Measurements from ENCODE around the gene NOL4L.

NOL4L gene

DNA sequence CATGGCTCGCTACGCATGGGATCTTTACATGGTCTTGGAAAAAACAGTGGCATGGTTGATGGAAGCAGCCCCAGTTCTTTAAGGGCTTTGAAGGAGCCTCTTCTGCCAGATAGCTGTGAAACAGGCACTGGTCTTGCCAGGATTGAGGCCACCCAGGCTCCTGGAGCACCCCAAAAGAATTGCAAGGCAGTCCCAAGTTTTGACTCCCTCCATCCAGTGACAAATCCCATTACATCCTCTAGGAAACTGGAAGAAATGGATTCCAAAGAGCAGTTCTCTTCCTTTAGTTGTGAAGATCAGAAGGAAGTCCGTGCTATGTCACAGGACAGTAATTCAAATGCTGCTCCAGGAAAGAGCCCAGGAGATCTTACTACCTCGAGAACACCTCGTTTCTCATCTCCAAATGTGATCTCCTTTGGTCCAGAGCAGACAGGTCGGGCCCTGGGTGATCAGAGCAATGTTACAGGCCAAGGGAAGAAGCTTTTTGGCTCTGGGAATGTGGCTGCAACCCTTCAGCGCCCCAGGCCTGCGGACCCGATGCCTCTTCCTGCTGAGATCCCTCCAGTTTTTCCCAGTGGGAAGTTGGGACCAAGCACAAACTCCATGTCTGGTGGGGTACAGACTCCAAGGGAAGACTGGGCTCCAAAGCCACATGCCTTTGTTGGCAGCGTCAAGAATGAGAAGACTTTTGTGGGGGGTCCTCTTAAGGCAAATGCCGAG, 148.8 kb downstream of the NOL4L start:
- Mint-ChIP-seq H3K27me3 (ENCODE audit: low read depth, poor library complexity) (peaks cover 3% of the 10 kb centered on the region), H3K36me3 (ENCODE audit: low read depth) (peaks cover 72% of the 10 kb centered on the region), H3K9me3 (no peaks in the 10 kb centered on the region), H3K4me3 (no peak overlapping the region), H3K27ac (no peak overlapping the region), H3K4me1 (peaks cover 7% of the 10 kb centered on the region)
- no peak for DNase-seq
- TF ChIP-seq, protein P1, sequence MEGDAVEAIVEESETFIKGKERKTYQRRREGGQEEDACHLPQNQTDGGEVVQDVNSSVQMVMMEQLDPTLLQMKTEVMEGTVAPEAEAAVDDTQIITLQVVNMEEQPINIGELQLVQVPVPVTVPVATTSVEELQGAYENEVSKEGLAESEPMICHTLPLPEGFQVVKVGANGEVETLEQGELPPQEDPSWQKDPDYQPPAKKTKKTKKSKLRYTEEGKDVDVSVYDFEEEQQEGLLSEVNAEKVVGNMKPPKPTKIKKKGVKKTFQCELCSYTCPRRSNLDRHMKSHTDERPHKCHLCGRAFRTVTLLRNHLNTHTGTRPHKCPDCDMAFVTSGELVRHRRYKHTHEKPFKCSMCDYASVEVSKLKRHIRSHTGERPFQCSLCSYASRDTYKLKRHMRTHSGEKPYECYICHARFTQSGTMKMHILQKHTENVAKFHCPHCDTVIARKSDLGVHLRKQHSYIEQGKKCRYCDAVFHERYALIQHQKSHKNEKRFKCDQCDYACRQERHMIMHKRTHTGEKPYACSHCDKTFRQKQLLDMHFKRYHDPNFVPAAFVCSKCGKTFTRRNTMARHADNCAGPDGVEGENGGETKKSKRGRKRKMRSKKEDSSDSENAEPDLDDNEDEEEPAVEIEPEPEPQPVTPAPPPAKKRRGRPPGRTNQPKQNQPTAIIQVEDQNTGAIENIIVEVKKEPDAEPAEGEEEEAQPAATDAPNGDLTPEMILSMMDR (IDR thresholded peaks at IDR 0.05) = no peak

DNA sequence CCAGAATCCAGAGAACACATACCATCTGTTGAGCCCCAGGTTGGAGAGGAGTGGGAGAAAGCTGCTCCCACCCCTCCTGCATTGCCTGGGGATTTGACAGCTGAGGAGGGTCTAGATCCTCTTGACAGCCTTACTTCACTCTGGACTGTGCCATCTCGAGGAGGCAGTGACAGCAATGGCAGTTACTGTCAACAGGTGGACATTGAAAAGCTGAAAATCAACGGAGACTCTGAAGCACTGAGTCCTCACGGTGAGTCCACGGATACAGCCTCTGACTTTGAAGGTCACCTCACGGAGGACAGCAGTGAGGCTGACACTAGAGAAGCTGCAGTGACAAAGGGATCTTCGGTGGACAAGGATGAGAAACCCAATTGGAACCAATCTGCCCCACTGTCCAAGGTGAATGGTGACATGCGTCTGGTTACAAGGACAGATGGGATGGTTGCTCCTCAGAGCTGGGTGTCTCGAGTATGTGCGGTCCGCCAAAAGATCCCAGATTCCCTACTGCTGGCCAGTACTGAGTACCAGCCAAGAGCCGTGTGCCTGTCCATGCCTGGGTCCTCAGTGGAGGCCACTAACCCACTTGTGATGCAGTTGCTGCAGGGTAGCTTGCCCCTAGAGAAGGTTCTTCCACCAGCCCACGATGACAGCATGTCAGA, 149.6 kb downstream of the NOL4L start:
- no peak overlapping the region for H3K27ac Mint-ChIP-seq
- no peak overlapping the region for H3K4me3 Mint-ChIP-seq
- peaks cover 7% of the 10 kb centered on the region for H3K4me1 Mint-ChIP-seq
- TF ChIP-seq, protein P1 (IDR thresholded peaks at IDR 0.05) = no peak
- no peaks in the 10 kb centered on the region for H3K9me3 Mint-ChIP-seq
- peaks cover 74% of the 10 kb centered on the region for H3K36me3 Mint-ChIP-seq (ENCODE audit: low read depth)
- H3K27me3 Mint-ChIP-seq (ENCODE audit: low read depth, poor library complexity) = no peaks in the 10 kb centered on the region
- no peak for DNase-seq

DNA sequence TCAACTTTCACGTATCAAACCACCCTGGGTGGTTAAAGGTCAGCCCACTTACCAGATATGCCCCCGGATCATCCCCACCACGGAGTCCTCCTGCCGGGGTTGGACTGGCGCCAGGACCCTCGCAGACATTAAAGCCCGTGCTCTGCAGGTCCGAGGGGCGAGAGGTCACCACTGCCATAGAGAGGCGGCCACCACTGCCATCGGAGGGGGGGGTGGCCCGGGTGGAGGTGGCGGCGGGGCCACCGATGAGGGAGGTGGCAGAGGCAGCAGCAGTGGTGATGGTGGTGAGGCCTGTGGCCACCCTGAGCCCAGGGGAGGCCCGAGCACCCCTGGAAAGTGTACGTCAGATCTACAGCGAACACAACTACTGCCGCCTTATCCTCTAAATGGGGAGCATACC, 150.7 kb downstream of the NOL4L start:
- DNase-seq = no peak
- H3K27me3 Mint-ChIP-seq (ENCODE audit: low read depth, poor library complexity) = no peaks in the 10 kb centered on the region
- peaks cover 7% of the 10 kb centered on the region for H3K4me1 Mint-ChIP-seq
- H3K4me3 Mint-ChIP-seq = no peak overlapping the region
- peaks cover 75% of the 10 kb centered on the region for H3K36me3 Mint-ChIP-seq (ENCODE audit: low read depth)
- no peak overlapping the region for H3K27ac Mint-ChIP-seq
- TF ChIP-seq, protein P1 (IDR thresholded peaks at IDR 0.05) = no peak
- no peaks in the 10 kb centered on the region for H3K9me3 Mint-ChIP-seq

DNA sequence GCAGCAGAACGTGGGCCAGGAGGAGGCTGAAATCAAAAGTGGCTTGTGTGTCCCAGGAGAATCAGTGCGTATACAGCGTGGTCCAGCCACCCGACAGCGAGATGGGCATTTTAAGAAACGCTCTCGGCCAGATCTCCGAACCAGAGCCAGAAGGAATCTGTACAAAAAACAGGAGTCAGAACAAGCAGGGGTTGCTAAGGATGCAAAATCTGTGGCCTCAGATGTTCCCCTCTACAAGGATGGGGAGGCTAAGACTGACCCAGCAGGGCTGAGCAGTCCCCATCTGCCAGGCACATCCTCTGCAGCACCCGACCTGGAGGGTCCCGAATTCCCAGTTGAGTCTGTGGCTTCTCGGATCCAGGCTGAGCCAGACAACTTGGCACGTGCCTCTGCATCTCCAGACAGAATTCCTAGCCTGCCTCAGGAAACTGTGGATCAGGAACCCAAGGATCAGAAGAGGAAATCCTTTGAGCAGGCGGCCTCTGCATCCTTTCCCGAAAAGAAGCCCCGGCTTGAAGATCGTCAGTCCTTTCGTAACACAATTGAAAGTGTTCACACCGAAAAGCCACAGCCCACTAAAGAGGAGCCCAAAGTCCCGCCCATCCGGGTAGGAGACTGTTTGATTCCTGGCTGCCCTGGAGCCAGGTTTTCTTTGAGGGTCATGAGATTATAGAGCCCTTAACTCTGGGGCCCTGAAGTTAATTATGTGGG, 151.7 kb downstream of the NOL4L start:
- TF ChIP-seq, protein P1 (IDR thresholded peaks at IDR 0.05) = no peak
- Mint-ChIP-seq H3K4me3 (no peak overlapping the region), H3K36me3 (ENCODE audit: low read depth) (peaks cover 75% of the 10 kb centered on the region), H3K27ac (peak overlapping the region; percentile 34), H3K4me1 (peaks cover 3% of the 10 kb centered on the region), H3K9me3 (no peaks in the 10 kb centered on the region), H3K27me3 (ENCODE audit: low read depth, poor library complexity) (no peaks in the 10 kb centered on the region)
- no peak for DNase-seq

DNA sequence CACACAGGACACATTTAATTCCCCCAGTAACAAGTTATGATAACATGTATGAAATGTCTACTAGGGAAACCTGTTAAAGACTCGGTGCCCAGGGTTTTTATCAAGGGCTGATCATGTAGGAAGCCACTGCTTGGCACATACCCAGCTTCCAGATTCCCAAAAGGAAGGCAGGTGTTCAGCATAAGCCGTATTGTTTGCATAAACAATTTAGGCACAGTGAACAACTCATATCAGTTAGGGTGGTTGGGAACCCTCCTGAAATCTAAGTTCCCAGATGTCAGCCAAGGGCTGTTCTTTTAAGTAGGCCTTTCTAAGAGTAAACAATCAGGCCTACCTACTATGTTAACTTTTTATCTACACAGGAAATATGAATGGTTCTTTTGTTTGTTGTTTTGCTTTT, 152.9 kb downstream of the NOL4L start:
- Mint-ChIP-seq H3K4me1 (no peaks in the 10 kb centered on the region), H3K27me3 (ENCODE audit: low read depth, poor library complexity) (no peaks in the 10 kb centered on the region), H3K27ac (peak overlapping the region; percentile 5), H3K9me3 (no peaks in the 10 kb centered on the region), H3K4me3 (no peak overlapping the region), H3K36me3 (ENCODE audit: low read depth) (peaks cover 79% of the 10 kb centered on the region)
- TF ChIP-seq, protein P1 (IDR thresholded peaks at IDR 0.05) = no peak
- no peak for DNase-seq

Data from nephron progenitor cell (in vitro differentiated cells).